ENCODE results near the gene PAXX. TPM values are rescaled to one million over a fixed set of nuclear protein-coding genes. Genes with fewer than 3 reads are reported as not detected.

PAXX gene
- polyA plus RNA-seq, 1 donor (not counting 4 experiments of a cell fraction or from before 2014, with no cell fraction given): 11.2 TPM

DNA sequence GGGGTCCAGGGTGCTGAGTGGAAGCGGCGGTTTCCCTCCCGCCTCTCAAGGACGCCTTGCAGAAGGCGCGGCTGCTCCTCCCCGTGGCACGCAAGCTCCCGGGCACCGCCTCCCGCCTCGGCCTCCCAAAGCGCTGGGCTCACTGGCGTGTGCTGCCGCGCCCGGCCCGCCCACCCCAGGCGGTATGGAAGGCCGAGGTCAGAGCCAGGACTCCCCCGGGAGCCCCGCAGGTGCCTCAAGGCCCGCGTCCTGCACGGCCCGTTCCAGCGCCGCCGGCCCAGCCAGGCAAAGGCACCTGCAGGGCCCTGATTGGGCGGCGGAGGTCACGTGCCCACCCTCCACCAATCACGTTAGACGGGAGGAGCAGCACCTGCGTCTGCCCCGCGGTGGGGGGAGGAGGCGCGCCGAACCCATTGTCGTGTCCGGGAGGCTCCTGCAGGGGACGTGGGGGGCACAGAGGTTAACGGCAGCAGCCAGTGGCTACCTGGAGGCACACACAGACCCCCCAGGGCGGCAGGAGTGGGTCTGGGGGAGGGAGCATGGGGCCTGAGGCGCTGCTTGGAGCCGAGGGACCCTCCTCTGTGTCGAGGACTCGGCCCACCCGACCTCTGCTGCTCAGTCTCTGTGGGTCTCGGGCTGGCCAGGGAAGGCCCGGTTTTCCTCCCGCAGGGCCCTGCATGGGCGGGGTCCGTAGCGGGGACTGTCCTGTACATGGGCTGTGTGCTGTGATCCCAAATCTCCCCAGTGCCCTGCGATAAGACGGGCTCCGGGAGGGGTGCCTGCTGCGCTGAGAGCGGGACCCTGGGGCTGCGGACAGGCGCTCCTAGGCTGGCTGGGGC, 42.2 kb upstream of the PAXX start:
- no peaks in the 10 kb centered on the region for H3K9me3 ChIP-seq (ENCODE audit: control insufficient read depth, low read depth, low read length)
- no peaks in the 10 kb centered on the region for H4K20me1 ChIP-seq (ENCODE audit: control insufficient read depth, extremely low read depth, insufficient read depth, low read length)
- dilution Hi-C loops (cut with MboI; ENCODE audit: extremely low pct_ligation_motif_present, low sequenced_read_pairs): loop anchor here (25.0 kb wide), 1 partner anchor 138 kb away; the partner anchor contains the start of gene RABL6
- H3K27ac ChIP-seq (ENCODE audit: control insufficient read depth, insufficient read depth, low read length): no peak overlapping the region
- DNase-seq (ENCODE audit: low read depth, low spot score): peak; percentile 62
- H3K4me3 ChIP-seq (ENCODE audit: control insufficient read depth in 2 of 3, extremely low read depth in 1 of 3, insufficient read depth in 2 of 3, low read depth in 1 of 3, low read length in 3 of 3): peak overlapping the region; percentile 63 to 70 (median 65)
- H3K36me3 ChIP-seq (ENCODE audit: control insufficient read depth in 2 of 2, extremely low read depth in 1 of 2, insufficient read depth in 2 of 2, low read length in 2 of 2): no peaks in the 10 kb centered on the region
- peaks cover 12% of the 10 kb centered on the region for H3K4me1 ChIP-seq (ENCODE audit: control insufficient read depth, extremely low read depth, insufficient read depth, low read length)
- H3K79me2 ChIP-seq (ENCODE audit: control insufficient read depth, insufficient read depth, low read length): no peaks in the 10 kb centered on the region
- TF ChIP-seq, protein P1, sequence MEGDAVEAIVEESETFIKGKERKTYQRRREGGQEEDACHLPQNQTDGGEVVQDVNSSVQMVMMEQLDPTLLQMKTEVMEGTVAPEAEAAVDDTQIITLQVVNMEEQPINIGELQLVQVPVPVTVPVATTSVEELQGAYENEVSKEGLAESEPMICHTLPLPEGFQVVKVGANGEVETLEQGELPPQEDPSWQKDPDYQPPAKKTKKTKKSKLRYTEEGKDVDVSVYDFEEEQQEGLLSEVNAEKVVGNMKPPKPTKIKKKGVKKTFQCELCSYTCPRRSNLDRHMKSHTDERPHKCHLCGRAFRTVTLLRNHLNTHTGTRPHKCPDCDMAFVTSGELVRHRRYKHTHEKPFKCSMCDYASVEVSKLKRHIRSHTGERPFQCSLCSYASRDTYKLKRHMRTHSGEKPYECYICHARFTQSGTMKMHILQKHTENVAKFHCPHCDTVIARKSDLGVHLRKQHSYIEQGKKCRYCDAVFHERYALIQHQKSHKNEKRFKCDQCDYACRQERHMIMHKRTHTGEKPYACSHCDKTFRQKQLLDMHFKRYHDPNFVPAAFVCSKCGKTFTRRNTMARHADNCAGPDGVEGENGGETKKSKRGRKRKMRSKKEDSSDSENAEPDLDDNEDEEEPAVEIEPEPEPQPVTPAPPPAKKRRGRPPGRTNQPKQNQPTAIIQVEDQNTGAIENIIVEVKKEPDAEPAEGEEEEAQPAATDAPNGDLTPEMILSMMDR (optimal IDR thresholded peaks at IDR 0.05 in 1 of 3, IDR thresholded peaks at IDR 0.05 in 1 of 3, conservative IDR thresholded peaks at IDR 0.05 in 1 of 3; ENCODE audit: extremely low read depth in 1 of 3, insufficient read depth in 2 of 3, low read length in 3 of 3): no peak
- no peak for TF ChIP-seq EZH2 (IDR thresholded peaks at IDR 0.05; ENCODE audit: low read length)
- H3K4me2 ChIP-seq (ENCODE audit: control insufficient read depth, extremely low read depth, insufficient read depth, low read depth, low read length): peak overlapping the region; percentile 94
- no peaks in the 10 kb centered on the region for H3K27me3 ChIP-seq (ENCODE audit: control insufficient read depth, extremely low read depth, insufficient read depth, low read length)
- peak overlapping the region; percentile 65 for H3K9ac ChIP-seq (ENCODE audit: control insufficient read depth, extremely low read depth, insufficient read depth, low read length)
- H2AFZ ChIP-seq (ENCODE audit: control insufficient read depth, low read length): peak overlapping the region; percentile 95
- peak; percentile 63 for FAIRE-seq
- no peaks in the 10 kb centered on the region for H3K9me1 ChIP-seq (ENCODE audit: control insufficient read depth, extremely low read depth, insufficient read depth, low read length)

DNA sequence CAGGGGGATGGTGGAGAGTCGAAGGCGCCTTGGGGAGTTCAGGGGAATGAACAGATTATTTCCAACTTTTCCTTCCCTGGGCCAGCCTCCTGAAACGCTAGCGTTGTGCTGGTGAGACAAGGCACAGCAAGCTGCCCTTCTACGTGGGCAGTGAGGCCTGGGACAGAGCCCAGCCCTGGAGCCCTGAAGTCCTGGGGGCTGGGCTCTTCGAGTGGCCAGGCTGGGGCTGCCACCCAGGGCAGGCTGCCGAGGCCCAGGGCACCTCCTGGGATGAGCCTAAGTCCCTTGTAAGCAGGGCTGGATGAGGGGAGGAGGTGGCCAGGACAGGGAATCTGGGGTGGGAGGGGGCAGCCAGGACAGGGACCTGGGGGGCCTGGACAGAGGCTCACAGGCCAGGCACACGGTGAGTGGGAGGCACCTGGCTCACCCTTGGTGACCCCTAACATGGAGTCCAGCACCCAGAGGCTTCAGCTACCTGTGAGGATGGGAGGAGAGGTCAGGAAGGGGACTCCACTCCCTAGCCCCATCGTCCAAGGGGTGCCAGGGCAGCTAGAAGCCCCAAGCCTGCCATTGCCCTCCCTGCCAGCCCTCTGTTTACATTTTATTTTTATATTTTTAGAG, 41.5 kb upstream of the PAXX start:
- Histone ChIP-seq H2AFZ (ENCODE audit: control insufficient read depth, low read length) (peak overlapping the region; percentile 95), H3K4me1 (ENCODE audit: control insufficient read depth, extremely low read depth, insufficient read depth, low read length) (peaks cover 12% of the 10 kb centered on the region), H3K4me2 (ENCODE audit: control insufficient read depth, extremely low read depth, insufficient read depth, low read depth, low read length) (peak overlapping the region; percentile 94), H3K9ac (ENCODE audit: control insufficient read depth, extremely low read depth, insufficient read depth, low read length) (peak overlapping the region; percentile 65), H3K27ac (ENCODE audit: control insufficient read depth, insufficient read depth, low read length) (no peak overlapping the region), H3K9me1 (ENCODE audit: control insufficient read depth, extremely low read depth, insufficient read depth, low read length) (no peaks in the 10 kb centered on the region), H3K79me2 (ENCODE audit: control insufficient read depth, insufficient read depth, low read length) (no peaks in the 10 kb centered on the region), H3K9me3 (ENCODE audit: control insufficient read depth, low read depth, low read length) (no peaks in the 10 kb centered on the region), H3K27me3 (ENCODE audit: control insufficient read depth, extremely low read depth, insufficient read depth, low read length) (no peaks in the 10 kb centered on the region), H3K4me3 (ENCODE audit: control insufficient read depth in 2 of 3, extremely low read depth in 1 of 3, insufficient read depth in 2 of 3, low read depth in 1 of 3, low read length in 3 of 3) (peak overlapping the region; percentile 63 to 70 (median 65)), H4K20me1 (ENCODE audit: control insufficient read depth, extremely low read depth, insufficient read depth, low read length) (no peaks in the 10 kb centered on the region), H3K36me3 (ENCODE audit: control insufficient read depth in 2 of 2, extremely low read depth in 1 of 2, insufficient read depth in 2 of 2, low read length in 2 of 2) (no peaks in the 10 kb centered on the region)
- dilution Hi-C loops (cut with MboI; ENCODE audit: extremely low pct_ligation_motif_present, low sequenced_read_pairs): no loop called here
- no peak for DNase-seq (ENCODE audit: low read depth, low spot score)
- no peak for FAIRE-seq
- TF ChIP-seq EZH2 (IDR thresholded peaks at IDR 0.05; ENCODE audit: low read length): no peak
- TF ChIP-seq, protein P1 (optimal IDR thresholded peaks at IDR 0.05 in 1 of 3, IDR thresholded peaks at IDR 0.05 in 1 of 3, conservative IDR thresholded peaks at IDR 0.05 in 1 of 3; ENCODE audit: extremely low read depth in 1 of 3, insufficient read depth in 2 of 3, low read length in 3 of 3): no peak
